ENCODE measurements around the gene FAIM. TPM values are rescaled to one million over a fixed set of nuclear protein-coding genes. Genes with fewer than 3 reads are reported as not detected.
"Not testable (repeated sequence)": the region's sequence is repeated elsewhere in the genome, so short reads cannot be mapped to it uniquely, and the experiment has no call there.

Gene FAIM
- total RNA-seq, 1 donor, result 13.0 TPM

GRCh38 chr3:138678874-138679392 lies 70.4 kb downstream of the FAIM start:
- no peak overlapping the region for H3K27ac ChIP-seq (ENCODE audit: low read depth, low read length)
- H3K4me3 ChIP-seq (ENCODE audit: insufficient read depth, low read length), result no peak overlapping the region
- no peak for DNase-seq (ENCODE audit: insufficient read length, low spot score, missing footprints)
- no peaks in the 10 kb centered on the region for H3K27me3 ChIP-seq (ENCODE audit: insufficient read depth, low read length)
- no peak overlapping the region for H2AFZ ChIP-seq (ENCODE audit: low read length)
- H3K4me2 ChIP-seq (ENCODE audit: insufficient read depth, low read length), result no peak overlapping the region
- H3K4me1 ChIP-seq (ENCODE audit: insufficient read depth, low read length), result peaks cover 3% of the 10 kb centered on the region
- TF ChIP-seq CTCF (IDR thresholded peaks at IDR 0.05; ENCODE audit: extremely low read depth, low read depth, low read length), result no peak
- H3K79me2 ChIP-seq (ENCODE audit: insufficient read depth, low read length), result no peaks in the 10 kb centered on the region
- peaks cover 7% of the 10 kb centered on the region for H3K36me3 ChIP-seq (ENCODE audit: insufficient read depth, low read length)
- no peaks in the 10 kb centered on the region for H4K20me1 ChIP-seq (ENCODE audit: insufficient read depth, low read length)
- H3K9me3 ChIP-seq (ENCODE audit: low read depth, low read length), result peaks cover 3% of the 10 kb centered on the region

- H3K9me3 ChIP-seq (ENCODE audit: low read depth, low read length); H3K4me3 ChIP-seq (ENCODE audit: insufficient read depth, low read length); H2AFZ ChIP-seq (ENCODE audit: low read length); H3K4me1 ChIP-seq (ENCODE audit: insufficient read depth, low read length); H3K27ac ChIP-seq (ENCODE audit: low read depth, low read length); H3K79me2 ChIP-seq (ENCODE audit: insufficient read depth, low read length); H4K20me1 ChIP-seq (ENCODE audit: insufficient read depth, low read length); H3K27me3 ChIP-seq (ENCODE audit: insufficient read depth, low read length); DNase-seq (ENCODE audit: insufficient read length, low spot score, missing footprints); H3K36me3 ChIP-seq (ENCODE audit: insufficient read depth, low read length); H3K4me2 ChIP-seq (ENCODE audit: insufficient read depth, low read length): not testable (repeated sequence)
These were observed 72.4 kb downstream of the FAIM start for GRCh38 chr3:138680974-138681373.

- no peak for DNase-seq (ENCODE audit: insufficient read length, low spot score, missing footprints)
- TF ChIP-seq CTCF (IDR thresholded peaks at IDR 0.05; ENCODE audit: extremely low read depth, low read depth, low read length), result no peak
- Histone ChIP-seq H3K4me2 (ENCODE audit: insufficient read depth, low read length) (no peak overlapping the region), H3K79me2 (ENCODE audit: insufficient read depth, low read length) (no peaks in the 10 kb centered on the region), H2AFZ (ENCODE audit: low read length) (no peak overlapping the region), H3K27me3 (ENCODE audit: insufficient read depth, low read length) (no peaks in the 10 kb centered on the region), H3K9me3 (ENCODE audit: low read depth, low read length) (no peaks in the 10 kb centered on the region), H3K27ac (ENCODE audit: low read depth, low read length) (no peak overlapping the region), H4K20me1 (ENCODE audit: insufficient read depth, low read length) (no peaks in the 10 kb centered on the region), H3K36me3 (ENCODE audit: insufficient read depth, low read length) (peaks cover 7% of the 10 kb centered on the region), H3K4me3 (ENCODE audit: insufficient read depth, low read length) (no peak overlapping the region), H3K4me1 (ENCODE audit: insufficient read depth, low read length) (peaks cover 5% of the 10 kb centered on the region)
These were observed 73.1 kb downstream of the FAIM start for GRCh38 chr3:138681463-138682220.

GRCh38 chr3:138682648-138683047 lies 74.1 kb downstream of the FAIM start:
- no peak for DNase-seq (ENCODE audit: insufficient read length, low spot score, missing footprints)
- H3K4me3 ChIP-seq (ENCODE audit: insufficient read depth, low read length), result no peak overlapping the region
- no peak overlapping the region for H3K27ac ChIP-seq (ENCODE audit: low read depth, low read length)
- no peaks in the 10 kb centered on the region for H4K20me1 ChIP-seq (ENCODE audit: insufficient read depth, low read length)
- H3K79me2 ChIP-seq (ENCODE audit: insufficient read depth, low read length), result no peaks in the 10 kb centered on the region
- H3K9me3 ChIP-seq (ENCODE audit: low read depth, low read length), result no peaks in the 10 kb centered on the region
- H3K36me3 ChIP-seq (ENCODE audit: insufficient read depth, low read length), result peaks cover 7% of the 10 kb centered on the region
- no peak for TF ChIP-seq CTCF (IDR thresholded peaks at IDR 0.05; ENCODE audit: extremely low read depth, low read depth, low read length)
- no peaks in the 10 kb centered on the region for H3K27me3 ChIP-seq (ENCODE audit: insufficient read depth, low read length)
- no peak overlapping the region for H3K4me2 ChIP-seq (ENCODE audit: insufficient read depth, low read length)
- H2AFZ ChIP-seq (ENCODE audit: low read length), result no peak overlapping the region
- H3K4me1 ChIP-seq (ENCODE audit: insufficient read depth, low read length), result peaks cover 14% of the 10 kb centered on the region

Other genes starting within 250 kb of the FAIM start
- 0.59 and 0.72 TPM in 2 replicates for gene ESYT3, start 174.2 kb upstream of the FAIM start, total RNA-seq
- 36.5 and 51.0 TPM in 2 replicates for gene CEP70, start 14.5 kb upstream of the FAIM start, total RNA-seq
- gene PIK3CB, start 226.2 kb downstream of the FAIM start, total RNA-seq, result 14.5 and 16.8 TPM in 2 replicates